Subcutaneous abdominal adipose tissue (tissue), 5 donors: ENCODE results near the gene LRFN3.
"Not testable (repeated sequence)": the region's sequence is repeated elsewhere in the genome, so short reads cannot be mapped to it uniquely, and the experiment has no call there.

Experiments used
- H3K27ac ChIP-seq: one replicate; pipeline ENCODE4 v1.7.0; 2013; ENCODE audit warnings: low read depth, mild to moderate bottlenecking, inconsistent platforms, low read length, moderate library complexity
- H3K27me3 ChIP-seq, 5 donors: one replicate each; pipeline ENCODE4 v1.7.0; 2013; ENCODE audit warnings: low read length in 5 of 5, inconsistent platforms in 1 of 5; ENCODE audit not compliant: control insufficient read depth in 5 of 5, insufficient read depth in 4 of 5
- H3K36me3 ChIP-seq, 5 donors: one replicate each; pipeline ENCODE4 v1.7.0; 2013; ENCODE audit warnings: low read length in 5 of 5; ENCODE audit not compliant: control insufficient read depth in 5 of 5, insufficient read depth in 5 of 5
- H3K4me1 ChIP-seq, 5 donors: one replicate each; pipeline ENCODE4 v1.7.0; 2013; ENCODE audit warnings: low read length in 5 of 5, mild to moderate bottlenecking in 3 of 5, moderate library complexity in 1 of 5; ENCODE audit not compliant: control insufficient read depth in 5 of 5, insufficient read depth in 5 of 5
- H3K4me3 ChIP-seq, 5 donors: one replicate each; pipeline ENCODE4 v1.7.0; 2013; ENCODE audit warnings: low read length in 5 of 5, low read depth in 1 of 5
- H3K9ac ChIP-seq, 5 donors: one replicate each; pipeline ENCODE4 v1.7.0; 2013; ENCODE audit warnings: low read length in 5 of 5, mild to moderate bottlenecking in 4 of 5, moderate library complexity in 3 of 5
- H3K9me3 ChIP-seq, 5 donors: one replicate each; pipeline ENCODE4 v1.7.0; 2013; ENCODE audit warnings: low read length in 5 of 5; ENCODE audit not compliant: control insufficient read depth in 5 of 5
- donor health status: healthy.
- donor health status: healthy.
- donor health status: healthy.
- donor health status: healthy.
- donor health status: healthy.

Gene LRFN3

GRCh38 chr19:35935911-35936737, at the start of gene LRFN3:
Gene LRFN3, plus strand, starts transcription at chr19:35936374. Its CDS starts 3,052 bp downstream, at chr19:35939426.
- Histone ChIP-seq H3K9me3 (no peaks in the 10 kb centered on the region), H3K4me3 (peak within 1 kb of the TSS; percentile 61 to 85 (median 76)), H3K27me3 (no peaks in the 10 kb centered on the region), H3K9ac (peak within 1 kb of the TSS; percentile 70 to 82 (median 82)), H3K27ac (no peak within 1 kb of the TSS), H3K36me3 (peaks cover 0 to 18% (median 16%) of the 10 kb centered on the region in 5 donors), H3K4me1 (peaks cover 10 to 55% (median 40%) of the 10 kb centered on the region in 5 donors)

GRCh38 chr19:35887197-35887596, 49.0 kb upstream of the LRFN3 start:
- Histone ChIP-seq H3K36me3 (peaks cover 4 to 50% (median 38%) of the 10 kb centered on the region in 5 donors), H3K27ac (no peak overlapping the region), H3K9ac (no peak overlapping the region), H3K27me3 (no peaks in the 10 kb centered on the region), H3K4me1 (no peaks in the 10 kb centered on the region), H3K9me3 (no peaks in the 10 kb centered on the region), H3K4me3 (no peak overlapping the region)

- Histone ChIP-seq H3K4me1 (no peaks in the 10 kb centered on the region), H3K9me3 (no peaks in the 10 kb centered on the region)
Observed at GRCh38 chr19:35888398-35888797, 47.8 kb upstream of the LRFN3 start.

GRCh38 chr19:35889370-35890112, 46.6 kb upstream of the LRFN3 start:
- H3K36me3 ChIP-seq = peaks cover 7 to 72% (median 54%) of the 10 kb centered on the region in 5 donors
- H3K4me1 ChIP-seq = no peaks in the 10 kb centered on the region
- H3K9me3 ChIP-seq = no peaks in the 10 kb centered on the region
- H3K9ac ChIP-seq = no peak overlapping the region
- H3K27me3 ChIP-seq = no peaks in the 10 kb centered on the region
- H3K27ac ChIP-seq = no peak overlapping the region
- no peak overlapping the region for H3K4me3 ChIP-seq

More at GRCh38 chr19:35888398-35888797, 47.8 kb upstream of the LRFN3 start:
- Histone ChIP-seq H3K36me3 (peaks cover 7 to 61% (median 49%) of the 10 kb centered on the region in 5 donors), H3K27me3 (no peaks in the 10 kb centered on the region), H3K4me3 (no peak overlapping the region), H3K9ac (no peak overlapping the region), H3K27ac (no peak overlapping the region)

GRCh38 chr19:35890113-35890650, 46.0 kb upstream of the LRFN3 start:
- Histone ChIP-seq H3K27me3 (no peaks in the 10 kb centered on the region), H3K9ac (no peak overlapping the region), H3K4me1 (no peaks in the 10 kb centered on the region), H3K27ac (no peak overlapping the region), H3K4me3 (no peak overlapping the region), H3K36me3 (peaks cover 7 to 78% (median 55%) of the 10 kb centered on the region in 5 donors), H3K9me3 (no peaks in the 10 kb centered on the region)

- not testable (repeated sequence) for H3K9ac ChIP-seq, H3K9me3 ChIP-seq, H3K27ac ChIP-seq, H3K4me1 ChIP-seq, H3K27me3 ChIP-seq, H3K4me3 ChIP-seq
- peaks cover 7 to 93% (median 69%) of the 10 kb centered on the region in 5 donors for H3K36me3 ChIP-seq
Observed at GRCh38 chr19:35891819-35892218, 44.4 kb upstream of the LRFN3 start.

GRCh38 chr19:35894342-35894741, 41.8 kb upstream of the LRFN3 start:
- H3K4me3 ChIP-seq = no peak overlapping the region
- no peaks in the 10 kb centered on the region for H3K9me3 ChIP-seq
- peaks cover 0 to 20% (median 16%) of the 10 kb centered on the region in 5 donors for H3K4me1 ChIP-seq
- no peaks in the 10 kb centered on the region for H3K27me3 ChIP-seq
- H3K9ac ChIP-seq = no peak overlapping the region
- H3K36me3 ChIP-seq = peaks cover 7 to 82% (median 57%) of the 10 kb centered on the region in 5 donors
- H3K27ac ChIP-seq = no peak overlapping the region

GRCh38 chr19:35895911-35896642, 40.1 kb upstream of the LRFN3 start:
- peaks cover 0 to 32% (median 21%) of the 10 kb centered on the region in 5 donors for H3K4me1 ChIP-seq
- peaks cover 4 to 65% (median 41%) of the 10 kb centered on the region in 5 donors for H3K36me3 ChIP-seq
- no peak overlapping the region for H3K27ac ChIP-seq
- no peaks in the 10 kb centered on the region for H3K9me3 ChIP-seq
- H3K4me3 ChIP-seq = no peak overlapping the region
- H3K9ac ChIP-seq = no peak overlapping the region
- H3K27me3 ChIP-seq = no peaks in the 10 kb centered on the region

GRCh38 chr19:35896643-35897040, 39.5 kb upstream of the LRFN3 start:
- Histone ChIP-seq H3K9ac (no peak overlapping the region), H3K9me3 (no peaks in the 10 kb centered on the region), H3K27ac (no peak overlapping the region), H3K27me3 (no peaks in the 10 kb centered on the region), H3K4me1 (peaks cover 0 to 38% (median 26%) of the 10 kb centered on the region in 5 donors), H3K36me3 (peaks cover 3 to 60% (median 40%) of the 10 kb centered on the region in 5 donors), H3K4me3 (no peak overlapping the region)
